OCI-LY7 (cell line): Measurements from ENCODE around the gene KMO. TPM values are rescaled to one million over a fixed set of nuclear protein-coding genes. Genes with fewer than 3 reads are reported as not detected.

ENCODE experiments used
- BruUV-seq: library from RNA; stranded (reverse); fragments of 400-500 nt; replicated peaks from 2 replicates; lab custom pipeline; 2021; lab: Mats Ljungman, UMichigan
- CTCF ChIA-PET: fragments of 300-600 bp; sonication (Branson Sonifier 250); formaldehyde crosslinking; loops from one replicate; lab custom pipeline; 2022; ENCODE audit warnings: antibody characterized with exemption; ENCODE audit not compliant: unreplicated experiment; lab: Charles Lee
- POLR2A ChIA-PET: fragments of 300-600 bp; sonication (Branson Sonifier 250); formaldehyde crosslinking; loops from one replicate; lab custom pipeline; 2022; ENCODE audit warnings: antibody characterized with exemption; lab: Charles Lee
- DNase-seq: peaks from one replicate; pipeline ENCODE4 v3.0.0-alpha.2; 2015; ENCODE audit warnings: low spot score
- H2AFZ ChIP-seq: fragments of 200-600 bp; sonication (generic), shearing (Covaris generic); 2 replicates; pipeline ENCODE4 v1.6.1; 2014; ENCODE audit warnings: mild to moderate bottlenecking, antibody characterized with exemption, low read length, moderate library complexity
- H3K27ac ChIP-seq: fragments of 200-600 bp; sonication (generic); 2 replicates; pipeline ENCODE4 v1.5.1; 2014; ENCODE audit warnings: mixed run types, low read depth, mild to moderate bottlenecking, moderate library complexity, low read length, inconsistent platforms; ENCODE audit not compliant: poor library complexity, severe bottlenecking
- H3K36me3 ChIP-seq: fragments of 200-600 bp; sonication (generic); 2 replicates; pipeline ENCODE4 v1.6.1; 2014; ENCODE audit warnings: mild to moderate bottlenecking, antibody characterized with exemption, low read length, moderate library complexity, mixed read lengths; ENCODE audit not compliant: insufficient read depth
- H3K4me1 ChIP-seq: fragments of 200-600 bp; sonication (generic); 2 replicates; pipeline ENCODE4 v1.5.1; 2014; ENCODE audit warnings: mild to moderate bottlenecking, low read length; ENCODE audit not compliant: insufficient read depth, poor library complexity, severe bottlenecking
- H3K4me2 ChIP-seq: fragments of 200-600 bp; sonication (generic); 2 replicates; pipeline ENCODE4 v1.6.1; 2014; ENCODE audit warnings: mild to moderate bottlenecking, low read length
- H3K4me3 ChIP-seq: fragments of 200-600 bp; sonication (generic); 2 replicates; pipeline ENCODE4 v1.5.1; 2014; ENCODE audit warnings: mild to moderate bottlenecking, low read depth, low read length; ENCODE audit not compliant: poor library complexity, severe bottlenecking
- H3K79me2 ChIP-seq: fragments of 200-600 bp; sonication (generic); 2 replicates; pipeline ENCODE4 v1.6.1; 2016; ENCODE audit warnings: low read depth, mild to moderate bottlenecking, low read length, moderate library complexity, mixed read lengths; ENCODE audit not compliant: insufficient read depth
- H3K9me2 ChIP-seq: fragments of 200-600 bp; sonication (generic); 2 replicates; pipeline ENCODE4 v1.6.1; 2016; ENCODE audit warnings: mild to moderate bottlenecking, low read length, mixed read lengths; ENCODE audit not compliant: insufficient read depth
- H3K9me3 ChIP-seq: fragments of 200-600 bp; sonication (generic); 2 replicates; pipeline ENCODE4 v1.6.1; 2014; ENCODE audit warnings: mild to moderate bottlenecking, mixed run types, low read length, mixed read lengths
- H4K20me1 ChIP-seq: fragments of 200-600 bp; sonication (generic); 2 replicates; pipeline ENCODE4 v1.6.1; 2014; ENCODE audit warnings: mild to moderate bottlenecking, antibody characterized with exemption, low read length, moderate library complexity, mixed read lengths; ENCODE audit not compliant: insufficient read depth
- EZH2phosphoT487 ChIP-seq: fragments of 200-600 bp; sonication (generic); IDR thresholded peaks from 2 replicates; pipeline ENCODE4 v1.6.1; 2018; ENCODE audit warnings: low read depth, borderline replicate concordance, mild to moderate bottlenecking, mixed run types, antibody characterized with exemption, low read length, moderate library complexity, mixed read lengths
- intact Hi-C: fragments of 100-400 bp; cut with micrococcal nuclease; formaldehyde crosslinking; loops from one replicate; pipeline ENCODE4 v1.10.0; 2022; ENCODE audit not compliant: unreplicated experiment
- total RNA-seq, 2 experiments: library from RNA; depleted of rRNA in 1 of 2; stranded (reverse); fragments of >200 nt in 1 of 2; shearing (Covaris generic) in 1 of 2; gene quantifications; 2 replicates each; pipeline ENCODE4 v1.2.3, GENCODE V29; 2014 to 2022
- TF ChIP-seq, protein P1 (sequence below): fragments of 200-600 bp; sonication (generic); conservative IDR thresholded peaks from 2 replicates; pipeline ENCODE4 v1.5.1; 2014; ENCODE audit warnings: mild to moderate bottlenecking, antibody characterized with exemption, low read length, moderate library complexity, mixed read lengths

Gene KMO
- total RNA-seq, 2 experiments from 2014 or later: 3.2 to 14.2 TPM

DNA sequence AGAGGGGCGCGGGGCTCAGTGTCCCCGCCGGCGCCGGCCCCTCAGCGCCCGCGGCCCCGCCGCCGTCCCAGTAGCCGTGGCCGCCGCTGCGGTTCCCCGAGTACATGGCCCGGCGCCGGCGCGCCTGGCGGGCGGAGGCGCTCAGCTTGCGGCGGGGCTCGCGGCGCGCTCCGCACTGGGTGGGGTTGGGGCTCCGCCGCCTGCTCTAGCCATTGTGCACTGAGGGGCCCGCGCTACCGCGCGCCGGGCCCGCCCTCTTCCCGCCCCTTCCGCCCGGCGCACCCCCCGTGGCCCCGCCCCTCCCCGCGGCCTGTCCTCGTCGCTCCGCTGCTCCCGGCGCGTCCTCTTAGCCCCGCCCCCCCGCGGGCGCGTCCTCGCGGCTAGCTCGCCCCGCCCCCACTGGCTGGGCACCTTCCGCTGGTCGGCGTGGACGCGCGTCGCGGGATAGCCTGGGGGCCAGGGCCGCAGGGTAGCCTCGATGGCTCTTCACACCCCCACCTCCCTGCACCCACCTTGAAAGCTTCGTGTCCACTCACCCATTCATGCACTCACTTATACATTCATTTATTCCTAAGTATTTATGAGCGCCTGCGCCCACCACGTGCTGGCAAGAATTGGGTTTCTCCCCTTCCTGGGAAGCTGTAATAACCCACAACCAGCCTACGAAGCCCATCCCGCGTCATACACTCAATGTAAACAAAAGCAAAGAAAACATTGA lies 108.1 kb downstream of the KMO start, which contains the start of the genes CHML and OPN3:
CHML (minus strand) TSS at position 221 of the 718 bp plus-strand sequence. CDS start 4,603 bp downstream, outside the sequence.
OPN3 (minus strand) TSS at position 221 of the 718 bp plus-strand sequence; CDS start at position 106, 115 bp downstream.
- H3K4me3 ChIP-seq: peak within 1 kb of the TSS; percentile 98
- no peaks in the 10 kb centered on the region for H3K9me2 ChIP-seq
- CTCF ChIA-PET: no interaction called here
- H3K4me1 ChIP-seq: peaks cover 35% of the 10 kb centered on the region
- no TSS peak for BruUV-seq
- H3K36me3 ChIP-seq: peaks cover 4% of the 10 kb centered on the region
- H2AFZ ChIP-seq: peak within 1 kb of the TSS; percentile 85
- POLR2A ChIA-PET: interaction anchor here (0.5 to 1.9 kb wide), 12 partner anchors 11 to 207 kb away, joined by 3 to 6 read pairs (median 4); partner anchors contain the start of gene KMO
- no peaks in the 10 kb centered on the region for H4K20me1 ChIP-seq
- peak; percentile 89 for DNase-seq
- H3K79me2 ChIP-seq: peaks cover 16% of the 10 kb centered on the region; the same call in 1 of the 2 replicates
- H3K27ac ChIP-seq: peak within 1 kb of the TSS; percentile 21
- H3K9me3 ChIP-seq: no peaks in the 10 kb centered on the region
- intact Hi-C loops: loop anchor here (2.0 kb wide), 1 partner anchor 208 kb away; the partner anchor contains the start of gene EXO1
- TF ChIP-seq, protein P1, sequence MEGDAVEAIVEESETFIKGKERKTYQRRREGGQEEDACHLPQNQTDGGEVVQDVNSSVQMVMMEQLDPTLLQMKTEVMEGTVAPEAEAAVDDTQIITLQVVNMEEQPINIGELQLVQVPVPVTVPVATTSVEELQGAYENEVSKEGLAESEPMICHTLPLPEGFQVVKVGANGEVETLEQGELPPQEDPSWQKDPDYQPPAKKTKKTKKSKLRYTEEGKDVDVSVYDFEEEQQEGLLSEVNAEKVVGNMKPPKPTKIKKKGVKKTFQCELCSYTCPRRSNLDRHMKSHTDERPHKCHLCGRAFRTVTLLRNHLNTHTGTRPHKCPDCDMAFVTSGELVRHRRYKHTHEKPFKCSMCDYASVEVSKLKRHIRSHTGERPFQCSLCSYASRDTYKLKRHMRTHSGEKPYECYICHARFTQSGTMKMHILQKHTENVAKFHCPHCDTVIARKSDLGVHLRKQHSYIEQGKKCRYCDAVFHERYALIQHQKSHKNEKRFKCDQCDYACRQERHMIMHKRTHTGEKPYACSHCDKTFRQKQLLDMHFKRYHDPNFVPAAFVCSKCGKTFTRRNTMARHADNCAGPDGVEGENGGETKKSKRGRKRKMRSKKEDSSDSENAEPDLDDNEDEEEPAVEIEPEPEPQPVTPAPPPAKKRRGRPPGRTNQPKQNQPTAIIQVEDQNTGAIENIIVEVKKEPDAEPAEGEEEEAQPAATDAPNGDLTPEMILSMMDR: no peak
- no peak for TF ChIP-seq EZH2phosphoT487
- H3K4me2 ChIP-seq: peak within 1 kb of the TSS; percentile 93

DNA sequence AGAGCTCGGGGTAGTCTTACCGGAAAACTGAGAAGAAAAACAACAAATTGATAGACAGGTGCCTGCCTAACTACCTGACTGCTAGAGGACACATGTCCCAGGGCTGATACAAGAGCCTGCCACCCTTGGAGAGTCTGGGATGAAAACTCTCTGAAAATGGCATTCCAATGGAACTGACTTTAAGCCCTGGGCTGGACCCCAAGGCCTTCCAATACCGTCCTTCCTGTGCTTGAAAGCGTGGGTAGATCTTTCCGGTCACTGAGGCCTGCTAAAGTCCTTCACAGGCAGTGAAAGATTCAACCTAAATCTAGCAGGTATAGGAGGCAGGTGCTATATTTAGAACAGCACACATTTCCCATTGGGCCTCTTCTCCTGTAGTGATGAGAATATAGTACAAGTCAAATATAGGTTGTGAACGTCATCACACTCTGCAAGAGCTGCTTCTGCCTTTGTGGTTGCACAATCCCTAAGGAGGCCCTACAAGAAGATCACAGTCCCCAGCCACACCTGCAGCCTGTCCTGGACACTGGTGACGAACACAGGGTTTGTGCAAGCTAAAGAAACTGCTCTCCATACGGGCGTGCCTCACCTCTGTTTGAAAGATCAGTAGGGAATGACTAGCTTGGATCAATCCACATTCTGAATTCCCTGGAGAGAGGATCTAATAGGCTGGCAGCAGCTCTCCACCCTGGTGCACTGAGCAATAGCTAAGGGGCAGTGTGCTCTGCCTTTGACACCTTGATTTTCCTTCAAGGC lies 108.9 kb downstream of the KMO start:
- Histone ChIP-seq H3K4me3 (peak overlapping the region; percentile 98), H2AFZ (peak overlapping the region; percentile 81), H3K79me2 (peaks cover 16% of the 10 kb centered on the region; the same call in 1 of the 2 replicates), H4K20me1 (no peaks in the 10 kb centered on the region), H3K4me2 (peak overlapping the region; percentile 67), H3K9me2 (no peaks in the 10 kb centered on the region), H3K9me3 (no peaks in the 10 kb centered on the region), H3K36me3 (no peaks in the 10 kb centered on the region), H3K4me1 (peaks cover 28% of the 10 kb centered on the region), H3K27ac (no peak overlapping the region)
- CTCF ChIA-PET: no interaction called here
- intact Hi-C loops: loop anchor here (2.0 kb wide), 1 partner anchor 208 kb away; the partner anchor contains the start of gene EXO1
- DNase-seq: peak; percentile 10
- TF ChIP-seq, protein P1: no peak
- no peak for TF ChIP-seq EZH2phosphoT487
- BruUV-seq: no TSS peak
- POLR2A ChIA-PET: interaction anchor here (0.5 to 1.9 kb wide), 15 partner anchors 13 to 207 kb away, joined by 3 to 6 read pairs (median 3); partner anchors contain the start of genes EXO1, FH and KMO
